NCI-H1694 treated with DMSO at 0.1 percent for 48 hours (cell line): Measurements from ENCODE around the gene INO80E.

Source experiments
- DNase-seq: peaks from one replicate; lab custom pipeline; 2025; lab: John Stamatoyannopoulos, UW

The INO80E gene

DNA sequence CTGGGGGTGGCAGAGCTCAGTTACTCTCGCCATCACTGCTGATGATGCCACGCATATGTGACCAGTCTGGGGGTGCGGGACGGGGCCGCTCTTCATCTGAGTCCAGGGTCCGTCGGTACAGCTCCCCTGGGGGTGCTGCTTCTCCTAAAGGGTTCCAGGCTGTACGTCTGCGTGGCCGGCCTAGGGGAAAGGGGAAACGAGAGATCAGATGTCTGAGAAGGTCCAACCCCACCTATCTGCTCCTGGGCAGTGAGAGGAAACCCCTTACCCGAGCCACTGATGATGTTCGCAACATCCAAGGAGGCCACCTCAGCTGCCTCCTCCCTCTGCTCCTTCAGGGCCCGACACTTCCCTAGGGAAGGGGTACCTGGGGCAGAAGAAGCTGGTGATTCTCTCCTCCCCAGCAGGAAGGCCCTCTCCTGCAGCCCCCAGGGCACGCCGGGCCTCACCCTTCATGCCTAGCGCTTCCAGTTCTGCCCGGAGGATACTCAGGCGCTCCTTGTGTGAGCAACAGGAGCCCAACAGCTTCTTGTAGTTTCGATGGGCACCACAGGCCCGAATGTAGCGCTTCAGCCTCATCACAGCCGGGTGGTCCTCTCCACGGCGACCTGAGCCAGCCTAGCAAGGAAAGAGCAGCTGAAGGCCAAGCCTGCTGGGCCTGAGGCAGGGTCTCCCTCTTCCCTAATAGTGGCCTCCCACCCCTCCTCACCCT, 2.7 kb upstream of the INO80E start:
- no peak for DNase-seq

DNA sequence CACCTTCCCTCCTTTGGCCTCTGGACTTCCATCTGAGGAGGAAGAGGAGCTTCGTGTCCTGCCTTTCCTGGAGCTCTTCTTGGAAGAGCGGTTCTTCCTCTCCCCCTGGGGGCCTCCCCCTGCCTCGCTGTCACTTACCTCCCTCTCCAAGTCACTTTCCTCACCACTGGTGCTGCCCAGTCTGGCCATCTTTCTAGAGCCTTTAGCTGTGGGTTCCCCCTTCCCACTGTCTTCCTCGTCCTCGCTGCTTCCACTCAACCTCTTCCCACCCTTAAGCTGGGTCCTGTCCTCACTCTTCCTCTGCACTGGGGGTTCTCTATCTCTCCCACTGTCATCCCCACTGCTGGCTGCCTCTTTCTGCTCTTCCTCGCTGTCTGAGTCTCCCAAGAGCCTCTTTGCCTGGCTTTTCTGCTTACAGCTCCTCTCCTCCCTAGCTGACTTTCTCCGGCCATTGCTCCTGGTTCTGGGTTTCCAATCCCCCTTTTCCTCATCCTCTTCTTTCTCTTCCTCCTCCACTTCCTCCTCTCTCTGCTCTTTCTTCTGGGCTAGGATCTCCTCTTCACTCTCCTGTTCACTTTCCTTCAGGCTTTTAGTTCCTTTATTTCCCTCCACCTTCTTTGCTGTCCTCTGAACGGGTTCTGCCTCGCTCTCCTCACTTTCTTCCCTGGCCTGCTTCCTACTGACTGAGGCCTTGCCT, 2.0 kb upstream of the INO80E start:
- no peak for DNase-seq

DNA sequence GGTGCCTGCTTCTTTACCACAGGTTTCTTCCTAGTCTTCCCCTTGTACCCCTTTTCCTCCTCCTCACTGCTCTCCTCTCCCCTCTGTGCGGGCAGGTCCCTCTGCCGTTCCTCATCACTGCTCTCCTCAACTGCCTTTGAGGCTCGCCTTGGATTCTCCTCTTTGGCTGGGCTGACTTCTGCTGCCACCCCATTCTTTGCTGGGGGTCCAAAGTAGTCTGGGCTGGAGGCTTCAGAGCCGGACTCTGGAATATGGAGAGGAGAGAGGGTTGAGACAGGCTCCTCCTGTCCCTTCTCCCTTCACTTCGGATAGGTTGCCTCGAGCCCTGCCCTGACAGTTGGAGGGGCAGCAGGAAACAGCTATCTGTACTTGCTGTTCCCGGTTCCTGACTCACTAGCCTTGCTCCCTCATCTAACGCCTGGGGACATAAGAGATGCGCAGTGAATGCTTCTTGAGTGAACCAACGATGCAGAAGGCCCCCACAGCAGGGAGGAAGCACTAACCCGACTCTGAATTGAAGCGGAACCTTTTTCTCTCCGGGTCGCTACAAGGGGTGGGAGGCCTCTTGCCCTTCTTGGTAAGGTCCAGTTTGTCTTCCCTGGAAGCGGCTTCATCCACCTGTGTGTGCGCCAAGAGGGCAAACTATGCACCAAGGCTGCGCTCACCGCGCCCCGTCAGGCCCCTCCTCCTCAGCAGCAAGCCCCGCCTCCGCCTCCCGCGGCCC, 1.3 kb upstream of the INO80E start:
- DNase-seq = no peak

DNA sequence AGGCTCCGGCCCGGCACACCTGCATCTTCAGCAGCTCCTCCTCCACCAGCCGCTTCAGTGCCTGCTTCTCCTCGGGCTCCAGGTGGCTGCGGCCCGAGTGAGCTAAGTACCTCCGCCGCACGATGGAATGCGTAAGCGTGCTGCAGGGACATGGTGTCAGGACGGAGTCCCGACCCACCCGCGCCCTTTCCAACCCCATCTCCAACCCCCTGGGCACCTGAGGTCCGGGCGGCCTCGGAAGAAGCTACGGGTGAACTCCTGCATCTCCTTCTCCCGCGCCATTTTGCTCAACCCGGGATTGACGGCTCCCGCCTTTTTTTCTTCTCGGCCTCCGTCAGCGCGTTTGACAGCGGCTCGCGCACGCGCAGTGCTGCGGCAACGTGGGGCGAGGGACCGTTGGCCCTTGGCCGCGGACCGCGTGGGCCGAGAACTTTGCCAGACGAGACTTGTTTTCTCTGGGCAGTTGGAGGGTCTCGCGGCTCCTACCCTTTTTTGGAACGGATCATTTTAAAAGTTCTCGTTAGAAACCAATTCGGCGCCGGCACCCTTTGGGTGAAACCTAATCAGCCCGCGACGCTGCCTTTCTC, 624 bp upstream of the INO80E start, which contains the start of gene HIRIP3:
Gene HIRIP3, minus strand, starts transcription at position 294 of the 587 bp plus-strand sequence. Its CDS starts 12 bp downstream, at position 282.
- DNase-seq = peak; percentile 58

DNA sequence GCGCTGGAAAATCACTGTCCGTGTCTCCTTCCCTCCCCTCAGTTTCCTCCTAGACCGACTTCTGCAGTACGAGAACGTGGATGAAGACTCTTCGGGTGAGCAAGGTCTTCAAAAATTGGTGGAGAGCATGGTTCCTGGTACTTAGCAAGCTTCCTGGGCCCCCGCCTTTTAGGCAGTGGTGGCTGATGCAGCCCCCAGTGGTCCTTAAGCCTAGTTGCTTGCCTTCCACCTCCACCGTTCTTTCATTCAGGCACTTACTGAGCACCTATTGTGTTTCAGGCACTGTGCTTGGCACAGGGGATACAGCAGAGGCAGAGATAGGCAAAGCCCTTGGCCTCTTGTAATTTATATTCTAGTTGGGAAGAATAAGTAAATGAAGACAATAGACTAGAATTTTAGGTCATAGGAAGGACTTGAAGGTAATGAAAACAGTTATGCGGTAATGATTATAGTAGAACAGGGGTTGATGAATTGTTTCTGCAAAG, 767 bp downstream of the INO80E start:
- peak; percentile 2 for DNase-seq

DNA sequence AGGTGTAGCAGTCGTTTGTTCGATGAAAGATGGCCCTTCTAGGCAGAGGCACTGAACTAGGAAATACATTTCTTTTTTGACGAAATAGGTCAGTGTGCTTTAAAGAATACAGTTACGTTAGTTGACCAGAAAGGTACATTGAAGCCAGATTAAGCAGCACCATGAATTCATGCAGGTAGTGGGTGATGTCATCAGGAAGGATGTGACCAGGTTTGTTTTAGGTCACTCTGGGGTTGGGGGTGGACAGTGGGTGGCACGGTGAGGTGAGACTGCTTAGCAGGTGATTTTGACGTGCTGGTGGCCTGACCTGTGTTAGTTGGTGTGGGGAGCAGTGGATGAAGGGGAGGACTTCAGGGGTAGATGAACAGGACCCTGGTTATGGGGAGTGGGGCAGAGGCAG, 3.6 kb downstream of the INO80E start:
- no peak for DNase-seq

DNA sequence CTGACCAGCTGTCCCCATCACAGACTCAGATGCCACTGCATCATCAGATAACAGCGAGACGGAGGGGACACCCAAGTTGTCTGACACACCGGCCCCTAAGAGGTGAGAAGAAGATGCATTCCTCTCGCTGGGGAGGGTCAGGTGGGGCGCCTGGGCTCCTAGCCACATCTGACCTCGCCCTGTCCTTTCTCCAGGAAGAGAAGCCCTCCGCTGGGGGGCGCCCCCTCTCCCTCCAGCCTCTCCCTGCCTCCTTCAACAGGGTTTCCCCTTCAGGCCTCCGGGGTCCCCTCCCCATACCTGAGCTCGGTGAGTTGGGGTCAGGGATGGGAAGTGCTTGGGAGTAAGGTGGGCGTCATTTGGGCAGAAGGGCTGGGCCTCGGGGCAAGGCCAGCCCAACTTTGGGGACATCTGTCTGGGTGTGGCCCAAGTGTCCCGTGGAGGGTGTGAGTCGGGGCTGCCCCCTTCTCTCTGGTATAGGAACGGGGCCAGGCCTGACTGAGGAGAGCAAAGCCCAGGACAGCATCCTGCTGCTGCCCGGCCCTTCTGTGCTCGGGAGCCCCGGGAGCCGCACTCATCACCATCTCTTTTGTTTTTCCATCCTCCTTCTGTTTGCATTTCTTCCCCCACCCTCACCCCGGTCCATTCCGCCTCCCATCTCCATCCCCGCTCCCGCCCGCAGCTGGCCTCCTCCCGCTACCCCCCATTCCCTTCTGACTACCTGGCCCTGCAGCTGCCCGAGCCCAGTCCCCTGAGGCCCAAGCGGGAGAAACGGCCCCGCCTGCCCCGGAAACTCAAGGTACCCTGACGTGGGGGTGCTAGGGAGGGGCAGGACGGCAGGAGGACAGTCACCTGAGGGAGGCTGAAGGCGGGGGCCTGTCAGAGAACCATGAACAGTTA, 4.9 kb downstream of the INO80E start:
- no peak for DNase-seq

DNA sequence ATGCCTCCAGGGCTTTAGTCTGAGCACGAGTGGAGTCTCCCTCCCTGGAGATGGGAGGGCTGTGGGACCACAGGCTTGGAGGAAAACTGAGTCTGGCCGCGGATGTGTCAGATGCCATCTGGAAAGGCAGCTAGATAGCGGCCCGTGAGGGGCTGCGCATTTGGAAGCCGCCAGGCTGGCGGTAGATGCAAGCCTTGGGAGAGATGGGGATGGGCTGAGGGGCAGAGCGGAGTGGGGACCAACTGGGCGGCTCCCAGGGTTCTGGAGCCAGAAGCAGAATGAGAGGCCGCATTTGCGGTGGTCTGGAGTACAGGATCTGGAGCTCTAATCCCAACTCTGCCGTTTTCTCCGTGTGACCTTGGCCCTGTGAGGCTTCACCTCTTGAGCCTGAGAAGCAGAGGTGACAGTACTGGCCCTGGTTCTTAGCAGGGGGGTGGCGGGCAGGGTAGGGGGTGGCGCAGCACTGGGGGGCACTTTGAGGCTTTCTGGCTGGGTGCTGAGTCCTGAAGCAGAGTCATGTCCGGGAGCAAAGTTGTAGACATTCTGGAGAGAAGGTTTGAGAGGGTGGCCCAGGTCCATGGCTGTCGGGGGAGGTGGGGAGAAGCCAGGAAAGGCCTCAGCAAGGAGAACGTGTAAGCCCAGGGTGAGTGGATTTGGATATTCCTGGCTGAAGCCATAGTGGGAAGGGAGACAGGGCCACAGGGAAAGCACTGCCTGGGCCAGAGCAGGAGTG, 6.7 kb downstream of the INO80E start:
- no peak for DNase-seq

DNA sequence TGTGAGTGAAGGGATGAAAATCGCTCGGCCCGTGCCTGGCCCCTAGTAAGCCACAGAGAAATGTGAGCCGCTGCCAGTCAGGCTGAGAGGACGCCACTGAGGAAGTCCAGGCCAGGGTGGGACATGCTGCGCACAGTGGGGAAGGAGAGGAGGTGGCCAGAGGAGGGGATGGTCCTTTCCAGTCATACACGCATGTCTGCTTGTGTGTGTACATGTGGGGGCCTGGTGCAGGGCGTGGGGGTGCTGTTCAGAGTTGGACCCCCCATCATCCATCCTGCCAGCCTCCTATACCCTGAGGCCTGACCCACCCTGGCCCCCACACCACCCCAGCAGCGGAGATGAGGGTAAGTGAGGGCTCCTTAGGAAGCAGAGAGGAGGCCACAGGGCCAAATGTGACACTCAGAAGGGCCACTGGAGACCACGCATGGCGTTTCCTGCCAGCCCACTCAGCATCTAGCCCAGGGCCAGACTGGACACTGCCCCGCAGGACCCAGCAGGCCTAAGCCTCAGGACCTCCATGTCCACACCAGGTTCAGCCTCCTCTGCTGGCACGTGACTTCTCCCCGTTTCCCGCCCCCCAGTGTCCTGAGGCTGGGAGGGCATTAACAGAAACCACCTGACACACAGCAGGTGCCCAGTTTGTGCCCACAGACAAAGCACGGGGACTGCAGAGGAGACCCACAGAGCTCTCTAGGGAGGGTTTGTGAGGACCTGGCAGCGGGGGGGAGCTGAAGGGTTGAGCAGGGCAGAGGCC, 7.8 kb downstream of the INO80E start:
- no peak for DNase-seq

DNA sequence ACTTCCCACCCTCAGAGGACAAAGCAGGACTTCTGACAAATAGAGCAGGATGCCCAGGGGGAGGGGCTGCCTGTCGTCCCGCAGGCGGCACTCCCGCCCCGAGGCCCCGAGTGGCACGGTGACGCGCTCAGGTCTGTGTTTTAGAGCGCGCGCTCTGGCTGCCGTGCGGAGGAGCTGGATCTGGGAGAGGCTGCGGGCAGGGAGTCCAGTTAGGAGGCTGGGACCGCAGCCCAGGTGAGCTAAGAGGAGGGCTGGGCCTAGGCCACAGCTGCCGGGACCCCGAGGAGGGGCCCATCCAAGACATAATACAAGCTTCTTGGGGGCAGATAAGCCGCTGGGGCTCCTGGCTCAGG, 8.4 kb downstream of the INO80E start:
- no peak for DNase-seq

DNA sequence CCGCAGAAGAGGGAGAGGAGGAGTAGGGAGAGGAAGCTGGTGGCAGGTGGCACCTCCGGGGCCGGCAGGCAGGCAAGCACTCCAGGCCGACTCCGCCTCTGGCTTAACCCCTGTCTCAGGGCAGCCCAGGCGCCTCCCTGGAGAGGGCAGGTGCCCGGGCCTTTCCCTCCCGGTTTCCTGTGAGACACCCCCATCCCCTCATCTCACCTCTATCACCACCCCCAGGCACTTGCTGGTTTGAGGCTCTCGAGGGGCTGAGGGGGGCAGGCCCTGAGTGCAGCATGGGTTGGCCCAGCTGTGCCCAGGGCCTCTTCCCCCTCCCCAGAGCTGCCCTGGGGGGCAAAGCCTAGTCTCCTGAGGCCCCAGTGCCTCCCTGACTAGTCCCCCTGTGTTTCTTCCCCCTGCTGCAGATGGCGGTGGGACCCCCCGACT, 8.8 kb downstream of the INO80E start:
- DNase-seq = no peak

DNA sequence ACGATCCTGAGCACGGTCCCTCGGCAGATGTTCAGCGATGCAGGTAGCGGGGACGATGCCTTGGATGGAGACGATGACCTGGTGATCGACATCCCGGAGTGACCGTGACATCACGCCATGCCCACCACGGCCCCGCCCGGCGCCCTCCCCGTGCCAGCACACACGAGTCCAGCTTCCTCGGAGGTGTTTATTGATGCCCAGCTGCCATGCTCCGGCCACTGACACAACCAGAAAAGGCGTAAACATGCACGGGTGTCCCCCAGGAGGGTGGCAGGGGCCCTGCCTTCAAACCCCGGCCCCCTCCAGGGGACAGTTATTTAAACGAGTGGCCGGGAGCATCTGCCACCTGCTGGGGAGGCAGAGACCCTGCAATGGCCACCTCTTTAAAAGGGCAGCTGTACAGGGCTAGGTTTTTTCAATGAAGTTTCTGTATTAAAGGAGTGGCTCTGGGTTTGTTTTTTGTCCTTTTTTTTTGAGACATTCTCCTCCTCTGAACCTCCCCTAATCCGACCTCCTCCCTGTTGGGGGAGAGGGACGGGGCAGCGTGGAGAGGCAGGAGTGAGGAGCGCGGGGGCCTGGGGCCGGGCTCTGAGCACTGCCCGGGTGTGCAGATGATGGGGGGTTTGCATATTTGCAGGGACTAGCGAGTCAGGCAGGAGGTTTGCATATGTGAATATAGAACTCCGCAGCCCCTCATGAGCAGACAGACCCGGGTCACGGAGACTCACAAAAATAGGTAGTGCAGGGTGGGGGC, 9.5 kb downstream of the INO80E start:
- DNase-seq = no peak

DNA sequence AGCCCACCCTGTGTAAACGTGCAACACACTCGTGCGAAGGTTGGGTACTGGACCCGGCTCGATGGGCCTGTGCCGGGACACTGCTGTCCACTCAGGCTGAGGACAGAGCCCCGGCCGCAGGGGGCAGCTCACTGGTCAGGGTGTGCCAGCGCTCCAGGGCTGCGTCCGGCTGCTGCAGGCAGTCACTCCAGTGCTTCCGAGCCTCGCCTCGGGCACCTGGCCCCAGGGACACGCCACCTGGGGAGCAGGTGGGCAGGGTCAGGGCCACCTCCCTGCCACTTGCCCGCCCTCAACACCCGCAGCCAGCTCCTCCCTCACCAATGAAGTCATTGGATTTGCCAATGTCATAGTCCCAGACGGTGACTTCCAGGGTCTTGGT, 10.0 kb downstream of the INO80E start:
- DNase-seq = no peak

DNA sequence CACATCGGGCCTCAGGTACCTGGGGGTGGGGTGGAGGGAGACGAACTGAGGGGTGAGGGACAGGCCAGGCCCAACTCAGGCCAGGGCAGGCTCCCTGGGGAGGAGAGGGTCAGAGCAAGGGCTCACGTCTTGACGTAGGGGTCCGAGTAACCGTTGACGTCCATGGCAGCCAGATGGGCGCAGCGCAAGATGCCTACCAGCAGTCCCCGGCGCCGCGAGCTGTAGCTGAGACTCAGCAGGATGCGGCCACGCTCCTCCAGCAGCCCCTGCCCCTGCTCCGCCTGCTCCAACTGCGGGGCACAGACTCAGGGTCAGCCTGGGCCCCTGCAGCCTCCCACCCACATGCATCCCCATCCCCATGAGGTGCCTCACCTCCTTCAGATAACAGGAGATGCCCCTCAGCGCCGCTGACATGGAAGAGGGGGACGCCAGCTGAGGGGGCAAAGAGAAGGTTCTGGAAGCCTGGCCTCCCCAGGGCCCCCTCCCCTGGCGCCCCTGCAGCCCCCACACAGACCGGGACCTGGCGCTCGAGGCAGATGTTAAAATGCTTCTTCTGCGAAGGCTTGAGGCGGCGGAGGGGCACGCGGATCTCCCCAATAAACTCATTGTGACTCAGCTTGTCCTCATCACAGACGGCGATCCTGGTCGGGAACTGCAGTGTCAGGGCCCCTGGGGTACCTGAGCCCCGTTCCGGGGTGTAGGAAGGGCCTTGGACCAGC, 10.8 kb downstream of the INO80E start:
- DNase-seq = no peak

DNA sequence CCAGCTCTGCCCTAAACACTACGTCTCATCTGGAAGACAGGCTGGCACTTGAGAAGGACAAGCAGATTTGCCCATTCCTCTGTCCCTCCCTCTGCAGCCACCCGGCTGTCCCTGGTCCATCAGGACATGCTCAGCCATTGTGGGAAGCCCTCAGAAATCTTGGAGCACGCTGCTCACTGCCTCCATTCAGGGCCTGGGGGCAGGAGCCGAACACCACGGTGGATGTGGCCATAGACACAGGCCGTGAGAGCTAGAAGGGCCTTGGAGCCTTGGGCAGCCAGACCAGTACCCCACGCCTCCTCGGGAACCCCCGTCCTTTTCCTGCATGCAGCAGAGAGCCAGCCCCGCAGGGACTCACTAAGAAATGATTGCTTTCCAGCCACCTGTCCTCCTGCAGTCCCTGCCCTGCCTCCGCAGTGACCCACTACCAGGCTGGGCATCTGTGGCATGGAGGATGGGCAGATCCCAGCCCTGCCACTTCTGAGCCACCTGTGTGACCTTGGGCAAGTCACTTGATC, 11.4 kb downstream of the INO80E start:
- no peak for DNase-seq

DNA sequence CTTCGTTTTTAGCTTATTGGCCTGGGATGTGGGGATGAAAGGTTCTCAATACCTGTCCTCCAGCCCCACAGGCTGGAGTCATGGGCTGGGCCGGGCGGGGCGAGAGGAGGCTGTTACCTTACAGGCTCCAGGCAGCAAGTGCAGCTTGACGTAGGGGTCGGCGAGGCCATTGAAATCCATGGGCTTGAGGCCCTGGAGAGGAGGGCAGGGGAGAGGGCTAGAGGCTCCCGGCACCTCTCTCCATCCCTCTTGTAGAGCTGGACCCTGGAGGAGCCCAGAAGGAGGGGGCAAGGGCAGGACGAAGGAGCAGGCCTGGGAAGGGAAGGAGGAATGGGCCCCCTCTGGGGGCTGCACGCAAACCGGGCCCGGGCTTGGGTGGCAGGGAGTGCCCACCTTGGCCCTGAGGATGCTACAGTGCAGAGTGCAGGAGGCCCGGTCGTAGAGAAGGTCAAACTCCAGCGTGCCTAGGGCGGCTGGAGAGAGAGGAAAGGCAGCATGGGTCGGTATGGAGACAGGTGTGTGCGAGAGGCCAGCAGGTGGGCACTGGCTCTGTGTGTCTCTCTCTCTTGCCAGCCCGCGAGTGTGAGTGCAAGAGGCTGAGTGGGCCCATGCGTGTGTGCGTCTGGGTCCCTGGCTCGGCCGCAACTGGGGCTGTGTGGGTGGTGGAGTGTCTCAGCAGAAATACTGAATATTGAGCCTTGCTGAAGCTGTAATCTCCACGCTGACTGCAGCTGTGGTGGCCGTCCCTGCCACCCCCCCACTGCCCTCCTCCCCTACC, 13.2 kb downstream of the INO80E start:
- no peak for DNase-seq

DNA sequence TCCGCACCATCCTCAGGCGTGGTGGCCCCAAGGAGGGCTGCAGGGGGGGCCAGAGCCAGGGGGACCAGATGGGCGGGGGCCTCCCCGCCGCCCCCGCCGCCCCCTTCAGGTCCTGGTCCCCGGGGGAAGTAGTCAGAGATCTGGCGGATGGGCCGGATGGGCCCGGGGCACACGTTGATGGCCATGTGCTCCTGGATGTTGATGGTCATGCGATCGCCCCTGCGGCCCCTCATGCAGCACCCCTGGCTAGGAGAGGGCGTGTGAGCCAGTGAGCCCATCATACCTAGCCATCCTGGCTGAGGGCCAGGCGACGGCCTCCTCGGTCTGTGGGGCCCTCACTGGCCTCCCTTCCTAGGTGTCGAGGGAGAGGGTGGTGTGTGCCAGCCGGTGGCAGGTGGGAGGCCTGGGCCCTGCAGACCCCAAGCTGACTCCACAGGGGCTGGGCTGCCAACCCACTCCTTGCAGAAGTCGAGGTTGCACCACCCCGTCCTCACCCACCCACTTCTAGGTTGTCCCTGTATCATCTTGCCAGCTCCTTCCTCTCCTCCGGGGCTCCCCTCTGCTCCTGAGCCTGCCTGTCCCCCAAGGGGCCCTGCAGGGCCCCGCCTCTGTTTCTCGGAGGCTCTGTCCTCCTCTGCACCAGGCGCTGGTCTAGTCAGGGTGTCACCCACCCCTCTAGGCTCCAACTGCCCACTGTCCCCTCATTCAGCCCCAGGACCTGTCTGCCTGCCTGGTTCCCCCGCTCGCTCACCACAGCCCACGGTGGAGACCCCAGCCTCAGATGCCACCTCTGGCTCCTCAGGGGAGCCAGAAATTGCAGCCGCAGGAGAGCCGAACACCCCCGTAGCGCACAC, 14.2 kb downstream of the INO80E start:
- no peak for DNase-seq
